Omental fat pad (tissue), 4 donors: Measurements from ENCODE around the gene VIPR2. TPM values are rescaled to one million over a fixed set of nuclear protein-coding genes. Genes with fewer than 3 reads are reported as not detected.

ENCODE experiments used
- ATAC-seq: fragments of 150-250 bp; one replicate; pipeline ENCODE4 v1.9.1; 2016; ENCODE audit warnings: mild to moderate bottlenecking, moderate library complexity; ENCODE audit not compliant: low FRiP score
- DNase-seq: peaks from one replicate; pipeline ENCODE4 v3.0.0-alpha.2; 2019; ENCODE audit warnings: low spot score
- CTCF ChIP-seq, 3 donors: fragments of 450-650 bp; IDR thresholded peaks; one replicate each; pipeline ENCODE4 v1.5.1; 2016 to 2017; ENCODE audit warnings: antibody characterized with exemption in 3 of 3, mild to moderate bottlenecking in 3 of 3, moderate library complexity in 2 of 3
- total RNA-seq, 4 donors: library from RNA; depleted of rRNA; stranded (reverse); fragments of >200 nt; gene quantifications; one replicate each; pipeline ENCODE4 v1.1.0, GENCODE V29; 2016

VIPR2 gene
- total RNA-seq, 4 donors from 2014 or later = 3.6 to 71.0 (median 24.6) TPM

GRCh38 chr7:159011722-159012022 is 133.0 kb downstream of the VIPR2 start:
- ATAC-seq (no peak), DNase-seq (no peak)
- TF ChIP-seq CTCF (IDR thresholded peaks at IDR 0.05) = no peak

DNA sequence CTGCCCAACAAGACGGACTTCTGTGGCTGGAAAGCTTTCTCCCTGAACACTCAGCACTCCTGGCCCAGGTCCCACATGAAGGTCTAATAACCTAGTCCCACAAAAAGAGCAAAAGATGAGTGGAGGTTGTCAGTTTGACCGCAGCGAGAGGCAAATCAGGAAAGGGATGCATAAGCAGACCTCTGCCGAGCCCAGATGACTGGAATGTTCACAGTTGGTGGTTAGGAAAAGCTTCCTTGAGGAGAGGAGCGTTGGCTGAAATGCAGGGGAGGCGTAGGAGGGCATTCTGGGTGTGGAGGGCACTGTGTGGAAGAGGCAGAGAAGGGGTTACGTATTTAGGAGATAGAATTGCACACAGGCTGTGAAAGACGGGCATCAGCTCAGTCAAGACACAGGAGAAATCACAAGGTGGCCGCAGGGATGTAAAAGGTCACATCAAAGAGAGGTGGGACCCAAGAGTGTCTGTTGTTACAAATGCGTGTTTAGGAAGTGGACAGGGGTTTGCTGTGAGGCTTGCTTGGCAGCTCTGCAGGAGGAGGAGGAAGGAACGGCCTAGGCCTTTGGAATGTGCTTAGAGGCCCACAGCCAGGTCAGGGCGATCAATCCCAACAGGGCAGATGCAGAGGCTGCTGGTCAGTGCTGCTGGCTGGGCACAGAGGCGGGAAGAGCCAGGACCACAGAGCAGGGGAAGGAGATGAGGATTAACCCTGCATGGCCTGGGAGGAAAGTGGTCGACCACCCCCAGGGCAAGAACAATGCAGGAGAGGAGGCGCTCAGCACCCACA is 133.5 kb downstream of the VIPR2 start:
- ATAC-seq = peak; percentile 52
- TF ChIP-seq CTCF (IDR thresholded peaks at IDR 0.05) = no peak
- DNase-seq = no peak

DNA sequence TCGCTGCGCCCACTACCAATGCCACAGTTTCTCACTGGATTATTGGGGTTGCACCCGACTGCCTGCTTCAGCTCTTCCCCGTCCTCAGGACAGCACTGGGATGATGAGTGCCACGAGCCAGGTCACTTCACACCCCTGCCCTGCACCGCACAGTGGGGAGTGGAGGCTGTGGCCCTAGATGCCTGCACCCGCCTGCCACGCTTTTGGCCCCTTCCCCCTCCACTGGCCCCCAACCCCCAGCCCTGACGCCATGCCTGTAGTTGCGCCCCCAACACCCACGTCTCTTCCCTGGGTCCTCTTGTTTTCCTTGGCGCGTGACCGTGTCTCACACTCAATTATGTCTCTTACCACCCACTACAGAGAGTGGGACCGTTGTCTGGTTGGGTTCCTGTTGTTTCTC is 134.3 kb downstream of the VIPR2 start:
- ATAC-seq = no peak

GRCh38 chr7:159009951-159010350 is 134.7 kb downstream of the VIPR2 start:
- ATAC-seq (no peak), DNase-seq (no peak)
- TF ChIP-seq CTCF (IDR thresholded peaks at IDR 0.05) = no peak

More for the DNA sequence above, 134.3 kb downstream of the VIPR2 start:
- DNase-seq = no peak
- TF ChIP-seq CTCF (IDR thresholded peaks at IDR 0.05) = no peak

DNA sequence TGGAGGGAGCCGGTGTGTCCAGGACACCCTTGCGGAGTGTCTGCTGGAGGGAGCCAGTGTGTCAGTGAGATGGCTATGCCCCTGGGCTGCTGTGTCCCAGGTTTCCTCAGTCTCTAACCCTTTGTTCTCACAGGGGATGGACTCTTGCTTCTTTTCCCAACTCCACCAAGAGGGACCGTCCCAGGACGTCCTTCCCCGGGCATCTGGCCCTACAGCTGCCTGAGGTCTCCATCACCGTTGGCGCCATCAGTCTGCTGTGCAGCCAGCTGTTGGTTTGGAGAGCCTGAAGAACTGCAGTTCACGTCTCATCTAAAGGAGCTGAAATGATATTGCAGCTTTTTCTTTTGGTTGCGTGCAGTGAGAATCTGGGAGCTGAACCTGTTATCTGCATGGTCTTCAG is 136.2 kb downstream of the VIPR2 start:
- DNase-seq (no peak), ATAC-seq (no peak)
- no peak for TF ChIP-seq CTCF (IDR thresholded peaks at IDR 0.05)

DNA sequence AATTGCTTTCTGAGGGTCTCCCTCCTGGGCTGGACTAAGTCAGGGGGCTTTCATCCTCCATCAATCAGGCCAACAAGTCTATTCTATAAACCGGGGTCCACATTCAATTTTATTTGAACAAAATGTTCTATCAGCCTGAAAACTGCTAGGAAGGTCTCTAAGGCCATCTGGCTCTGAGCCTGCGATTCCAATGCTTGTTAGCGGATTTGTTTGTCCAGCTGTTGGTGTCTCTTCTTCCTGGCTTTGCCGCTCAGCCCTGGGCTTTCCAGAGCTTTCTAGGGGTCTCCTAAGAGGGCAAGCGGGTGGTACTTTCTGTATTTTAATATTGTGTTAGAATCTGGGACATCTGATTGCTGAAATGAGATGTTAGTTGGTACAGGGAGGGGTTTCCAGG is 136.7 kb downstream of the VIPR2 start:
- no peak for TF ChIP-seq CTCF (IDR thresholded peaks at IDR 0.05)
- DNase-seq (no peak), ATAC-seq (no peak)

- no peak for DNase-seq
- no peak for ATAC-seq
Observed at GRCh38 chr7:159007364-159007995, 137.2 kb downstream of the VIPR2 start.

More at GRCh38 chr7:159007364-159007995, 137.2 kb downstream of the VIPR2 start:
- no peak for TF ChIP-seq CTCF (IDR thresholded peaks at IDR 0.05)
